NT2/D1 (cell line): Measurements from ENCODE around the gene TTC29.

Source experiments
- SUZ12 ChIP-seq: IDR thresholded peaks from 2 replicates; pipeline ENCODE4 v1.6.1; 2011; ENCODE audit not compliant: insufficient read length, insufficient read depth; ENCODE audit errors: extremely low read depth
- YY1 ChIP-seq: IDR thresholded peaks from 2 replicates; pipeline ENCODE4 v1.6.1; 2011; ENCODE audit not compliant: insufficient read length, insufficient read depth
- ZNF274 ChIP-seq: IDR thresholded peaks from 2 replicates; pipeline ENCODE4 v1.6.1; 2011; ENCODE audit warnings: mild to moderate bottlenecking, low read depth, low read length

DNA sequence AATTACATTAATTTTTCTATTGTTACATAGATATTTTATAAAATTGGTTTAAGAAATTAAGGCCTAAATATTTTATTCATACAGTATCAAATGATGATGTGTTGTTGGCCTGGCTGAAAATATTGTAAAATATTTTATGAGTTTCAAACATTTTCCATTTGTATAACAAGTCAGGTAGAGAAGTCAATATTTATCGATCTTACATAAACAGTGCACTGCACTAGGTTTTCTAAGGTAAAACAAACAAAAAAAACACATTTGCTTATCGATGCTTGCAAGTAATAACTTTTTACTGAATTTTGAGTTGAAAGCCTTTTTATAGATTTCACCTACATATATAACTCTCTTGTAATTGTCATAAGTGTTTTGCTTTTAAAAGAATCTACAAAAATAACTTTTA is 7.2 kb upstream of the TTC29 start:
- TF ChIP-seq ZNF274 (no peak), SUZ12 (no peak), YY1 (no peak)
